KBM-7 (cell line): ENCODE results near the gene CAP1.
"Not testable (repeated sequence)": the region's sequence is repeated elsewhere in the genome, so short reads cannot be mapped to it uniquely, and the experiment has no call there.

Experiments used
- DNase-seq: peaks from one replicate; pipeline ENCODE4 v3.0.0-alpha.2; 2015
- in situ Hi-C: fragments of 300-500 bp; cut with MboI; formaldehyde crosslinking; loops from 2 replicates; pipeline ENCODE4 v1.14.3; 2020; ENCODE audit warnings: low sequenced_read_pairs, low pct_unique_long_range_greater_than_20kb, mixed read lengths

CAP1 gene

GRCh38 chr1:40081871-40082270, 41.3 kb downstream of the CAP1 start:
- in situ Hi-C loops = no loop called here
- DNase-seq = no peak

- peak; percentile 65 for DNase-seq
- in situ Hi-C loops = not testable (repeated sequence)
Measured at GRCh38 chr1:40084750-40085149, 44.2 kb downstream of the CAP1 start.

- in situ Hi-C loops = no loop called here
- DNase-seq = no peak
Measured at GRCh38 chr1:40090652-40091355, 50.3 kb downstream of the CAP1 start.

- in situ Hi-C loops = no loop called here
- DNase-seq = no peak
Measured at GRCh38 chr1:40092241-40092640, 51.7 kb downstream of the CAP1 start.

GRCh38 chr1:40092706-40093639, 52.4 kb downstream of the CAP1 start:
- in situ Hi-C loops = no loop called here
- no peak for DNase-seq

GRCh38 chr1:40094466-40095110, 54.1 kb downstream of the CAP1 start:
- in situ Hi-C loops = no loop called here
- peak; percentile 48 for DNase-seq

GRCh38 chr1:40095806-40096205, 55.3 kb downstream of the CAP1 start:
- DNase-seq = no peak
- in situ Hi-C loops = no loop called here

- in situ Hi-C loops = no loop called here
- no peak for DNase-seq
Measured at GRCh38 chr1:40096646-40096976, 56.1 kb downstream of the CAP1 start.

GRCh38 chr1:40096977-40097782, 56.7 kb downstream of the CAP1 start, which contains the start of gene PPT1:
Gene PPT1 (minus strand): TSS chr1:40097252. CDS start chr1:40097238, 14 bp downstream.
- DNase-seq = peak; percentile 77
- in situ Hi-C loops = no loop called here

- no peak for DNase-seq
- in situ Hi-C loops = no loop called here
Measured at GRCh38 chr1:40102038-40102437, 61.5 kb downstream of the CAP1 start.

- DNase-seq = no peak
- in situ Hi-C loops = no loop called here
Measured at GRCh38 chr1:40102896-40103295, 62.4 kb downstream of the CAP1 start.

GRCh38 chr1:40105028-40105427, 64.5 kb downstream of the CAP1 start:
- in situ Hi-C loops = no loop called here
- DNase-seq = no peak

GRCh38 chr1:40107290-40107959, 66.9 kb downstream of the CAP1 start:
- in situ Hi-C loops = no loop called here
- no peak for DNase-seq

- in situ Hi-C loops = no loop called here
- no peak for DNase-seq
Measured at GRCh38 chr1:40110389-40110788, 69.9 kb downstream of the CAP1 start.

- DNase-seq = no peak
- in situ Hi-C loops = no loop called here
Measured at GRCh38 chr1:40114400-40114799, 73.9 kb downstream of the CAP1 start.

- DNase-seq = no peak
- in situ Hi-C loops = no loop called here
Measured at GRCh38 chr1:40120128-40120527, 79.6 kb downstream of the CAP1 start.
